ENCODE results near the gene GIGYF2.

GIGYF2 gene

DNA sequence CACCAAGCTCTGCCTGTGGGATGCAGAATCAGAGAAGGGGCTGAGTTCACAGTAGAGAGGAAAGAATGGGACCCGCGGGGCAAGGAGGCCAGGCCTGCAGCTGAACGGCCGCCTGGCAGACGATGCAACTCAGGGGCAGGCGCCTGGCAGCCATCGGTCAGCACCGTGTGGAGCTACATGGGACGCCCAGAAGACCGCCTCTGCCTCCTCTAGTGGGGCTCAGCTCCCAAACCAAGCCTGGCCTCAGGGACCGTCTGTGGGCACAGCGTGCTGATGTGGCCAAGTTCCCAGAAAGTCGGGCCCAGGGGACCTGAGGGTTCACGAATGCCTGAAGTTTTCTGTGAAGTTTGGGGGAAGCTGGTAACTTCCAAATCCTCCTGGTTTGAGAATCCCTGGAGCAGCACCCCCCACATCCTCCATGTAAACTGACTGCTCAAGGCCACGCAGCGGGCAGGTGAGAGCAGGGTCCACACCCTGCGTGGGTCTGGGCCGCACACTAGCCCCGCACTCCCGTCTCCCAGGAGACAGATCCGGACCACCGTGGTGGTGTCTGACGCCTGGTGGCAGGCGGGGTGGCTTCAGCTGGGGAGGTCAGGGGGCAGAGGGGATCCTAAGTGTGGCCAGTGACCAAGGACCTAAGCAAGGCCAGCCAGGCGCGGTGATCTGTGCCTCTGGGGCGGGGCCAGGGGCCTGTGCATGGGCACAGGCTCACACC, 187.6 kb downstream of the GIGYF2 start:
- no peak for ATAC-seq
- TF ChIP-seq ESRRG (CRISPR knock-in tag; IDR thresholded peaks at IDR 0.05): no peak
- TF ChIP-seq ZC3H10 (CRISPR knock-in tag; IDR thresholded peaks at IDR 0.05): no peak
- TF ChIP-seq, protein P1, sequence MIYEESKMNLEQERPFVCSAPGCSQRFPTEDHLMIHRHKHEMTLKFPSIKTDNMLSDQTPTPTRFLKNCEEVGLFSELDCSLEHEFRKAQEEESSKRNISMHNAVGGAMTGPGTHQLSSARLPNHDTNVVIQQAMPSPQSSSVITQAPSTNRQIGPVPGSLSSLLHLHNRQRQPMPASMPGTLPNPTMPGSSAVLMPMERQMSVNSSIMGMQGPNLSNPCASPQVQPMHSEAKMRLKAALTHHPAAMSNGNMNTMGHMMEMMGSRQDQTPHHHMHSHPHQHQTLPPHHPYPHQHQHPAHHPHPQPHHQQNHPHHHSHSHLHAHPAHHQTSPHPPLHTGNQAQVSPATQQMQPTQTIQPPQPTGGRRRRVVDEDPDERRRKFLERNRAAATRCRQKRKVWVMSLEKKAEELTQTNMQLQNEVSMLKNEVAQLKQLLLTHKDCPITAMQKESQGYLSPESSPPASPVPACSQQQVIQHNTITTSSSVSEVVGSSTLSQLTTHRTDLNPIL (CRISPR knock-in tag; IDR thresholded peaks at IDR 0.05; ENCODE audit: low read depth): no peak
- TF ChIP-seq, protein P2, sequence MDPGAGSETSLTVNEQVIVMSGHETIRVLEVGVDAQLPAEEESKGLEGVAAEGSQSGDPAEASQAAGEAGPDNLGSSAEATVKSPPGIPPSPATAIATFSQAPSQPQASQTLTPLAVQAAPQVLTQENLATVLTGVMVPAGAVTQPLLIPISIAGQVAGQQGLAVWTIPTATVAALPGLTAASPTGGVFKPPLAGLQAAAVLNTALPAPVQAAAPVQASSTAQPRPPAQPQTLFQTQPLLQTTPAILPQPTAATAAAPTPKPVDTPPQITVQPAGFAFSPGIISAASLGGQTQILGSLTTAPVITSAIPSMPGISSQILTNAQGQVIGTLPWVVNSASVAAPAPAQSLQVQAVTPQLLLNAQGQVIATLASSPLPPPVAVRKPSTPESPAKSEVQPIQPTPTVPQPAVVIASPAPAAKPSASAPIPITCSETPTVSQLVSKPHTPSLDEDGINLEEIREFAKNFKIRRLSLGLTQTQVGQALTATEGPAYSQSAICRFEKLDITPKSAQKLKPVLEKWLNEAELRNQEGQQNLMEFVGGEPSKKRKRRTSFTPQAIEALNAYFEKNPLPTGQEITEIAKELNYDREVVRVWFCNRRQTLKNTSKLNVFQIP (CRISPR knock-in tag; IDR thresholded peaks at IDR 0.05; ENCODE audit: borderline replicate concordance, low read depth): no peak
- TF ChIP-seq ZFP3 (CRISPR knock-in tag; IDR thresholded peaks at IDR 0.05): no peak
- TF ChIP-seq, protein P3, sequence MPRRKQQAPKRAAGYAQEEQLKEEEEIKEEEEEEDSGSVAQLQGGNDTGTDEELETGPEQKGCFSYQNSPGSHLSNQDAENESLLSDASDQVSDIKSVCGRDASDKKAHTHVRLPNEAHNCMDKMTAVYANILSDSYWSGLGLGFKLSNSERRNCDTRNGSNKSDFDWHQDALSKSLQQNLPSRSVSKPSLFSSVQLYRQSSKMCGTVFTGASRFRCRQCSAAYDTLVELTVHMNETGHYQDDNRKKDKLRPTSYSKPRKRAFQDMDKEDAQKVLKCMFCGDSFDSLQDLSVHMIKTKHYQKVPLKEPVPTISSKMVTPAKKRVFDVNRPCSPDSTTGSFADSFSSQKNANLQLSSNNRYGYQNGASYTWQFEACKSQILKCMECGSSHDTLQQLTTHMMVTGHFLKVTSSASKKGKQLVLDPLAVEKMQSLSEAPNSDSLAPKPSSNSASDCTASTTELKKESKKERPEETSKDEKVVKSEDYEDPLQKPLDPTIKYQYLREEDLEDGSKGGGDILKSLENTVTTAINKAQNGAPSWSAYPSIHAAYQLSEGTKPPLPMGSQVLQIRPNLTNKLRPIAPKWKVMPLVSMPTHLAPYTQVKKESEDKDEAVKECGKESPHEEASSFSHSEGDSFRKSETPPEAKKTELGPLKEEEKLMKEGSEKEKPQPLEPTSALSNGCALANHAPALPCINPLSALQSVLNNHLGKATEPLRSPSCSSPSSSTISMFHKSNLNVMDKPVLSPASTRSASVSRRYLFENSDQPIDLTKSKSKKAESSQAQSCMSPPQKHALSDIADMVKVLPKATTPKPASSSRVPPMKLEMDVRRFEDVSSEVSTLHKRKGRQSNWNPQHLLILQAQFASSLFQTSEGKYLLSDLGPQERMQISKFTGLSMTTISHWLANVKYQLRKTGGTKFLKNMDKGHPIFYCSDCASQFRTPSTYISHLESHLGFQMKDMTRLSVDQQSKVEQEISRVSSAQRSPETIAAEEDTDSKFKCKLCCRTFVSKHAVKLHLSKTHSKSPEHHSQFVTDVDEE (CRISPR knock-in tag; IDR thresholded peaks at IDR 0.05): no peak
- TF ChIP-seq CSDC2 (CRISPR knock-in tag; IDR thresholded peaks at IDR 0.05): no peak
- no peak for TF ChIP-seq ZNF8 (CRISPR knock-in tag; IDR thresholded peaks at IDR 0.05)
- TF ChIP-seq RARB (CRISPR knock-in tag; IDR thresholded peaks at IDR 0.05): no peak
- TF ChIP-seq, protein P4, sequence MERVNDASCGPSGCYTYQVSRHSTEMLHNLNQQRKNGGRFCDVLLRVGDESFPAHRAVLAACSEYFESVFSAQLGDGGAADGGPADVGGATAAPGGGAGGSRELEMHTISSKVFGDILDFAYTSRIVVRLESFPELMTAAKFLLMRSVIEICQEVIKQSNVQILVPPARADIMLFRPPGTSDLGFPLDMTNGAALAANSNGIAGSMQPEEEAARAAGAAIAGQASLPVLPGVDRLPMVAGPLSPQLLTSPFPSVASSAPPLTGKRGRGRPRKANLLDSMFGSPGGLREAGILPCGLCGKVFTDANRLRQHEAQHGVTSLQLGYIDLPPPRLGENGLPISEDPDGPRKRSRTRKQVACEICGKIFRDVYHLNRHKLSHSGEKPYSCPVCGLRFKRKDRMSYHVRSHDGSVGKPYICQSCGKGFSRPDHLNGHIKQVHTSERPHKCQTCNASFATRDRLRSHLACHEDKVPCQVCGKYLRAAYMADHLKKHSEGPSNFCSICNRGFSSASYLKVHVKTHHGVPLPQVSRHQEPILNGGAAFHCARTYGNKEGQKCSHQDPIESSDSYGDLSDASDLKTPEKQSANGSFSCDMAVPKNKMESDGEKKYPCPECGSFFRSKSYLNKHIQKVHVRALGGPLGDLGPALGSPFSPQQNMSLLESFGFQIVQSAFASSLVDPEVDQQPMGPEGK (CRISPR knock-in tag; IDR thresholded peaks at IDR 0.05; ENCODE audit: borderline replicate concordance): no peak
- no peak for TF ChIP-seq SNAI2 (CRISPR knock-in tag; IDR thresholded peaks at IDR 0.05)
- no peak for TF ChIP-seq ARNTL (CRISPR knock-in tag; IDR thresholded peaks at IDR 0.05; ENCODE audit: borderline replicate concordance, low read depth)
- TF ChIP-seq ZFP30 (CRISPR knock-in tag; IDR thresholded peaks at IDR 0.05): no peak
- no peak for TF ChIP-seq PPARA (CRISPR knock-in tag; IDR thresholded peaks at IDR 0.05; ENCODE audit: borderline replicate concordance)
- no peak for TF ChIP-seq BACH2 (CRISPR knock-in tag; IDR thresholded peaks at IDR 0.05; ENCODE audit: borderline replicate concordance)
- no peak for TF ChIP-seq ZNF70 (CRISPR knock-in tag; IDR thresholded peaks at IDR 0.05)
- TF ChIP-seq, protein P5, sequence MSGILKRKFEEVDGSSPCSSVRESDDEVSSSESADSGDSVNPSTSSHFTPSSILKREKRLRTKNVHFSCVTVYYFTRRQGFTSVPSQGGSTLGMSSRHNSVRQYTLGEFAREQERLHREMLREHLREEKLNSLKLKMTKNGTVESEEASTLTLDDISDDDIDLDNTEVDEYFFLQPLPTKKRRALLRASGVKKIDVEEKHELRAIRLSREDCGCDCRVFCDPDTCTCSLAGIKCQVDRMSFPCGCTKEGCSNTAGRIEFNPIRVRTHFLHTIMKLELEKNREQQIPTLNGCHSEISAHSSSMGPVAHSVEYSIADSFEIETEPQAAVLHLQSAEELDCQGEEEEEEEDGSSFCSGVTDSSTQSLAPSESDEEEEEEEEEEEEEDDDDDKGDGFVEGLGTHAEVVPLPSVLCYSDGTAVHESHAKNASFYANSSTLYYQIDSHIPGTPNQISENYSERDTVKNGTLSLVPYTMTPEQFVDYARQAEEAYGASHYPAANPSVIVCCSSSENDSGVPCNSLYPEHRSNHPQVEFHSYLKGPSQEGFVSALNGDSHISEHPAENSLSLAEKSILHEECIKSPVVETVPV (CRISPR knock-in tag; IDR thresholded peaks at IDR 0.05): no peak
- TF ChIP-seq ISL1 (CRISPR knock-in tag; IDR thresholded peaks at IDR 0.05): no peak
- no peak for TF ChIP-seq OSR1 (CRISPR knock-in tag; IDR thresholded peaks at IDR 0.05)
- no peak for TF ChIP-seq TCF4 (CRISPR knock-in tag; IDR thresholded peaks at IDR 0.05; ENCODE audit: borderline replicate concordance)

DNA sequence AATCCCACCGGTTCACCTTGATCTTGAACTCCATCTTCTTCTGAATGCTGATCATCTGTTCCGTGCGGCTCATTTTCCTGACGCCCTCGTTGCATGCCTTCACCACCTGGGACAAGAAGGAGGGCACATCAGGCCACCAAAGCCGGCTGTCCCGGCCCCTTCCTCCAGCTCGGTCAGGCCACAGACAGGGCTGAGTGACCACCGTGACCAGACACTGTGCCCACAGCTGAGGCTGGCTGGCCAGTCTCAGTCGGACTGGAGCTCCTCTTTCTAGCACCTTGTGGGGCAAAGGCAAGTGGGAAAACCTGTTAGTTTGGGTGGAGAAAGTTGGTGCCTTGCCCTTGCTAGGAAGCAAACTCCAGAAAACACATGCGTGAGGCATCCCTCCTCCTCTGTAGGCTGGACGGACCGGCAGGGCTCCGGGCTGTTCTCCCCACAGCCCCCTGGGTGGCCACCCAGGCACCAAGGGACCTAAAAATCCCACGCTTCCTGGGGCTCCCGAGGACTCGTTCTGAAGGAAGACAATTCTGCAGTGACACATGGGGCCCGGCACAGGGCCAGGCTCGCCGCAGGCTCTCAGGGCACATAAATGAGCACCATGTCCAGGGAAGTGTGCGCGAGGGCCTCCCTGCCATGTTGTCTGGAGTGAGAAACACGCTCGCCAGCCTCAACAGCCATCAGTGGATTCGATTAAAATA, 188.3 kb downstream of the GIGYF2 start:
- no peak for ATAC-seq
- no peak for TF ChIP-seq ISL1 (CRISPR knock-in tag; IDR thresholded peaks at IDR 0.05)
- TF ChIP-seq ZFP3 (CRISPR knock-in tag; IDR thresholded peaks at IDR 0.05): no peak
- TF ChIP-seq OSR1 (CRISPR knock-in tag; IDR thresholded peaks at IDR 0.05): no peak
- no peak for TF ChIP-seq RARB (CRISPR knock-in tag; IDR thresholded peaks at IDR 0.05)
- TF ChIP-seq ZNF70 (CRISPR knock-in tag; IDR thresholded peaks at IDR 0.05): no peak
- no peak for TF ChIP-seq ZNF8 (CRISPR knock-in tag; IDR thresholded peaks at IDR 0.05)
- no peak for TF ChIP-seq GLIS3 (CRISPR knock-in tag; IDR thresholded peaks at IDR 0.05)
- no peak for TF ChIP-seq TCF4 (CRISPR knock-in tag; IDR thresholded peaks at IDR 0.05; ENCODE audit: borderline replicate concordance)
- TF ChIP-seq, protein P5 (CRISPR knock-in tag; IDR thresholded peaks at IDR 0.05): no peak
- TF ChIP-seq ZFP30 (CRISPR knock-in tag; IDR thresholded peaks at IDR 0.05): no peak
- TF ChIP-seq BACH2 (CRISPR knock-in tag; IDR thresholded peaks at IDR 0.05; ENCODE audit: borderline replicate concordance): no peak
- TF ChIP-seq, protein P1 (CRISPR knock-in tag; IDR thresholded peaks at IDR 0.05; ENCODE audit: low read depth): no peak
- no peak for TF ChIP-seq PPARA (CRISPR knock-in tag; IDR thresholded peaks at IDR 0.05; ENCODE audit: borderline replicate concordance)
- TF ChIP-seq TOX (CRISPR knock-in tag; IDR thresholded peaks at IDR 0.05; ENCODE audit: borderline replicate concordance): no peak
- TF ChIP-seq ESRRG (CRISPR knock-in tag; IDR thresholded peaks at IDR 0.05): no peak
- TF ChIP-seq SNAI2 (CRISPR knock-in tag; IDR thresholded peaks at IDR 0.05): no peak
- no peak for TF ChIP-seq CSDC2 (CRISPR knock-in tag; IDR thresholded peaks at IDR 0.05)
- TF ChIP-seq, protein P2 (CRISPR knock-in tag; IDR thresholded peaks at IDR 0.05; ENCODE audit: borderline replicate concordance, low read depth): no peak
- TF ChIP-seq ZC3H10 (CRISPR knock-in tag; IDR thresholded peaks at IDR 0.05): no peak

All from SK-N-SH treated with all-trans-retinoic acid at 6 μM for 48 hours (cell line).